ENCODE results near the gene CACNG8.

The CACNG8 gene

DNA sequence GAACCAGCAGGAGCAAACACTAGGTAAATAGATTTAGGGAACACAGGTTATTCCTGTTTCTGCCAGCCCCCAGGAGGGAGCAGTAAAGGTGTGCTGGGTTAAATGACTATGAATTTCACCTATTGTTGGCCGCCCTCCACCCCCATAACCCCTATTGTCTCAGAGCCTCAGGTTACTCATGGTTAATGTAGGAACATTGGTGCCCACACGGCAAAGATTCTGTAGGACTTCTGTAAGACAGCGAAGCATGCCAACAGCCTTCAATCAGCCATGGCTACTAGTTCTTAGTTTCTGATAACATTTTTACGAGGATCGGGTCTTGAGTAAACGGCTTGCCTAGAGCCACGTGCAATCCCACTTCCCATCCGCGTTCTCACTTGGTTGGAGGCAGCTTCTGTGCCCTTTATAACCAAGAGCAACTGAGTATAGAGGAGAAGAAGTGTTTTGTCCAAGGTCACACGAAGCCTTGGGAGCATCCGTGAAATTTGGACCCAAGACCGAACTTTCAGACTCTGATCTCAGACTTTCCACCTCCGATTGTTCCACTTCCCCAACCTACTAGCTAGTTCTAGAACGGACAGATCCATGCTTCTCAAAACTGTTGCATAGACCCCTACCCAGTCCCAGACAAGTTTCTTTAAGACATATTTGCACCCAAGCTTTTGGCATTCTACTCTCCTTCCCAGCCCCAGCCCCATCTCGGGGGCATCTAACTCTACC is 5.1 kb upstream of the CACNG8 start:
- no peak for TF ChIP-seq EZH2 (IDR thresholded peaks at IDR 0.05; ENCODE audit: borderline replicate concordance, low read length)
- TF ChIP-seq, protein P1, sequence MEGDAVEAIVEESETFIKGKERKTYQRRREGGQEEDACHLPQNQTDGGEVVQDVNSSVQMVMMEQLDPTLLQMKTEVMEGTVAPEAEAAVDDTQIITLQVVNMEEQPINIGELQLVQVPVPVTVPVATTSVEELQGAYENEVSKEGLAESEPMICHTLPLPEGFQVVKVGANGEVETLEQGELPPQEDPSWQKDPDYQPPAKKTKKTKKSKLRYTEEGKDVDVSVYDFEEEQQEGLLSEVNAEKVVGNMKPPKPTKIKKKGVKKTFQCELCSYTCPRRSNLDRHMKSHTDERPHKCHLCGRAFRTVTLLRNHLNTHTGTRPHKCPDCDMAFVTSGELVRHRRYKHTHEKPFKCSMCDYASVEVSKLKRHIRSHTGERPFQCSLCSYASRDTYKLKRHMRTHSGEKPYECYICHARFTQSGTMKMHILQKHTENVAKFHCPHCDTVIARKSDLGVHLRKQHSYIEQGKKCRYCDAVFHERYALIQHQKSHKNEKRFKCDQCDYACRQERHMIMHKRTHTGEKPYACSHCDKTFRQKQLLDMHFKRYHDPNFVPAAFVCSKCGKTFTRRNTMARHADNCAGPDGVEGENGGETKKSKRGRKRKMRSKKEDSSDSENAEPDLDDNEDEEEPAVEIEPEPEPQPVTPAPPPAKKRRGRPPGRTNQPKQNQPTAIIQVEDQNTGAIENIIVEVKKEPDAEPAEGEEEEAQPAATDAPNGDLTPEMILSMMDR (IDR thresholded peaks at IDR 0.05; ENCODE audit: low read length): no peak
- Histone ChIP-seq H3K9ac (ENCODE audit: low read length) (no peak overlapping the region), H3K27ac (ENCODE audit: low read depth, low read length, poor library complexity, severe bottlenecking) (no peak overlapping the region), H3K4me2 (ENCODE audit: low read length) (no peak overlapping the region), H3K36me3 (ENCODE audit: insufficient read depth, low read length) (no peaks in the 10 kb centered on the region), H3F3A (ENCODE audit: insufficient read depth, low read length) (no peaks in the 10 kb centered on the region), H3K79me2 (ENCODE audit: insufficient read depth, low read length) (no peaks in the 10 kb centered on the region), H3K27me3 (ENCODE audit: insufficient read depth, low read length) (no peaks in the 10 kb centered on the region), H4K20me1 (ENCODE audit: insufficient read depth, low read length) (no peaks in the 10 kb centered on the region), H2AFZ (ENCODE audit: low read length) (no peak overlapping the region), H3K9me2 (ENCODE audit: low read depth, low read length) (no peaks in the 10 kb centered on the region), H3K4me1 (ENCODE audit: insufficient read depth, low read length, severe bottlenecking) (no peaks in the 10 kb centered on the region), H3K9me3 (ENCODE audit: low read length) (no peaks in the 10 kb centered on the region), H3K4me3 (ENCODE audit: low read depth, low read length, poor library complexity, severe bottlenecking) (no peak overlapping the region)

DNA sequence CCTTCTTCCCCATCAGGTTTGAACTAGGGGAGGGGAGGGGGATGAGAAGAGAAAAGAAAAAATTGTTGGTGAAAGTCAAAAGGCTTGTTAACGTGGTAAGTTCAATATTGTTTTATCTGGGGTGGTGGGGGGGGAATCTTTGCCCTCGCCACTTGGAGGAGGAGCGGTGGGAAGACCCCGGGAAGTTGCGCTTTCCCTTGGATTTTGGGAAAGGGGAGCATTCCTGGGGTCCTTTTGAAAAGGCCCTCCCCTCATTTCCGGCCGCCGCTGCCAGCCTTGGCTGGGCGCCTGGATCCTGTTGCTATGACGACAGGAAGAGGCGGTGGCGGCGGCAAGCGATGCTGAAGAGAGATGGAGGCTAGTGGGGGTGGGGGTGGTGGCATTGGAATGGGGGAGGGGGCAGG is 4.6 kb upstream of the CACNG8 start:
- no peaks in the 10 kb centered on the region for H3K4me1 ChIP-seq (ENCODE audit: insufficient read depth, low read length, severe bottlenecking)
- no peaks in the 10 kb centered on the region for H3K79me2 ChIP-seq (ENCODE audit: insufficient read depth, low read length)
- H3K27ac ChIP-seq (ENCODE audit: low read depth, low read length, poor library complexity, severe bottlenecking): no peak overlapping the region
- H3F3A ChIP-seq (ENCODE audit: insufficient read depth, low read length): no peaks in the 10 kb centered on the region
- no peak overlapping the region for H2AFZ ChIP-seq (ENCODE audit: low read length)
- H3K27me3 ChIP-seq (ENCODE audit: insufficient read depth, low read length): no peaks in the 10 kb centered on the region
- H4K20me1 ChIP-seq (ENCODE audit: insufficient read depth, low read length): no peaks in the 10 kb centered on the region
- H3K36me3 ChIP-seq (ENCODE audit: insufficient read depth, low read length): no peaks in the 10 kb centered on the region
- H3K9me2 ChIP-seq (ENCODE audit: low read depth, low read length): no peaks in the 10 kb centered on the region
- no peak overlapping the region for H3K4me3 ChIP-seq (ENCODE audit: low read depth, low read length, poor library complexity, severe bottlenecking)
- H3K9ac ChIP-seq (ENCODE audit: low read length): no peak overlapping the region
- no peak overlapping the region for H3K4me2 ChIP-seq (ENCODE audit: low read length)
- TF ChIP-seq EZH2 (IDR thresholded peaks at IDR 0.05; ENCODE audit: borderline replicate concordance, low read length): no peak
- TF ChIP-seq, protein P1 (IDR thresholded peaks at IDR 0.05; ENCODE audit: low read length): no peak
- no peaks in the 10 kb centered on the region for H3K9me3 ChIP-seq (ENCODE audit: low read length)

DNA sequence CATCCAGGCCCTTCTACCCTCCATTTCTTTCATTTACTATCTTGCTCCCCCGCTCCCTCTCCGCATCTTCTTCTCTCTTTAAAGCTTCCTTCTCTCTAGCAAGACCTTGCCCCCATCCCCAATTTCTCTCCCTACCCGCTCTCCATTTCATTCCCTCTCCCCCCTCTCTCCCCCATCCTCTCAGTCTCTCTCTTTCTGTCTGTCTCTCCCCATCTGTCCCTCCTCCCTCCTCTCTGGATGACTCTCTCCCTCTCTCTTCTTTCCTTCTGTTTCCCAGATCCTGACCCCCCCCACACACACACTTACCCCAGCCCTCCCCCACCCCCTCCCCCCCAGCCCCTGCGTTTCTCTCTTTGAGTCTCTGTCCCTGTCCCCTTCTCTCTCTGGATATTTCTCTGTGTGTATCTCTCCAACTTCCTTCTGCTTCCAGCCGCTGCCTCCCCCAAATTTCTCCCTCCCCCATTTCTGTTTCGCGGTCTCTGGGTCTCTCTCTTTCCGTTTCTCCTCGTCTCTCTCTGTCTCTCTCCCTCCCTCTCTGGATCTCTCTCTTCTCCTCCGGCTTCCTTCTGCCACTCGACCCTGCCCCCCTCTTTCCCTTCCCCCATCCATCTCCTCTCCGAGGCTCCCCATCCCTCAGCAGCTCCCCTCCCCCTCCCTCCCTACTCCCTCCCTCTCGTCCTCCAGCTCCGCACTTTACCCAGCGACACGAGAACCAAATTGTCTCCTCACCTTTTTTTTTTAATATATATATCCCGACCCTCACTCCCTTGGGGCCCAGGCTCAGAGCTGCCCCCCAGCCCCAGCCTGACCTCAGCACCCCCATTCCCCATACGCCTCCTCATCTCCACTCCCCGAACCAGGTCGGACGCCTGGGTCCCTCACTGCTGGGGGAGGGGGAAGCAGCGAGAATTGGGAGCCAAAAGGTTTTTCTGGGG is 3.6 kb upstream of the CACNG8 start:
- no peaks in the 10 kb centered on the region for H3K27me3 ChIP-seq (ENCODE audit: insufficient read depth, low read length)
- no peaks in the 10 kb centered on the region for H3K9me3 ChIP-seq (ENCODE audit: low read length)
- H3K9ac ChIP-seq (ENCODE audit: low read length): no peak overlapping the region
- H2AFZ ChIP-seq (ENCODE audit: low read length): no peak overlapping the region
- H4K20me1 ChIP-seq (ENCODE audit: insufficient read depth, low read length): no peaks in the 10 kb centered on the region
- H3K36me3 ChIP-seq (ENCODE audit: insufficient read depth, low read length): no peaks in the 10 kb centered on the region
- no peaks in the 10 kb centered on the region for H3K9me2 ChIP-seq (ENCODE audit: low read depth, low read length)
- H3K4me3 ChIP-seq (ENCODE audit: low read depth, low read length, poor library complexity, severe bottlenecking): no peak overlapping the region
- no peaks in the 10 kb centered on the region for H3K79me2 ChIP-seq (ENCODE audit: insufficient read depth, low read length)
- no peak overlapping the region for H3K4me2 ChIP-seq (ENCODE audit: low read length)
- TF ChIP-seq, protein P1 (IDR thresholded peaks at IDR 0.05; ENCODE audit: low read length): no peak
- no peak for TF ChIP-seq EZH2 (IDR thresholded peaks at IDR 0.05; ENCODE audit: borderline replicate concordance, low read length)
- H3K4me1 ChIP-seq (ENCODE audit: insufficient read depth, low read length, severe bottlenecking): no peaks in the 10 kb centered on the region
- no peak overlapping the region for H3K27ac ChIP-seq (ENCODE audit: low read depth, low read length, poor library complexity, severe bottlenecking)
- no peaks in the 10 kb centered on the region for H3F3A ChIP-seq (ENCODE audit: insufficient read depth, low read length)

All from OCI-LY1 (cell line).